HL-60 (cell line): ENCODE results near the gene TOMM34.

ENCODE experiments used
- CTCF ChIP-seq: IDR thresholded peaks from one replicate; pipeline ENCODE4 v1.5.1; 2011; ENCODE audit warnings: low read length, control low read depth, inconsistent platforms; ENCODE audit not compliant: insufficient read depth
- POLR2AphosphoS5 ChIP-seq: IDR thresholded peaks from 2 replicates; pipeline ENCODE4 v1.6.1; 2012; ENCODE audit warnings: low read depth
- TF ChIP-seq, protein P1 (sequence below): IDR thresholded peaks from 2 replicates; pipeline ENCODE4 v1.6.1; 2012; ENCODE audit warnings: low read depth; ENCODE audit not compliant: insufficient replicate concordance

GRCh38 chr20:44896583-44896982 lies 63.6 kb downstream of the TOMM34 start:
- no peak for TF ChIP-seq CTCF
- TF ChIP-seq POLR2AphosphoS5: no peak
- TF ChIP-seq, protein P1, sequence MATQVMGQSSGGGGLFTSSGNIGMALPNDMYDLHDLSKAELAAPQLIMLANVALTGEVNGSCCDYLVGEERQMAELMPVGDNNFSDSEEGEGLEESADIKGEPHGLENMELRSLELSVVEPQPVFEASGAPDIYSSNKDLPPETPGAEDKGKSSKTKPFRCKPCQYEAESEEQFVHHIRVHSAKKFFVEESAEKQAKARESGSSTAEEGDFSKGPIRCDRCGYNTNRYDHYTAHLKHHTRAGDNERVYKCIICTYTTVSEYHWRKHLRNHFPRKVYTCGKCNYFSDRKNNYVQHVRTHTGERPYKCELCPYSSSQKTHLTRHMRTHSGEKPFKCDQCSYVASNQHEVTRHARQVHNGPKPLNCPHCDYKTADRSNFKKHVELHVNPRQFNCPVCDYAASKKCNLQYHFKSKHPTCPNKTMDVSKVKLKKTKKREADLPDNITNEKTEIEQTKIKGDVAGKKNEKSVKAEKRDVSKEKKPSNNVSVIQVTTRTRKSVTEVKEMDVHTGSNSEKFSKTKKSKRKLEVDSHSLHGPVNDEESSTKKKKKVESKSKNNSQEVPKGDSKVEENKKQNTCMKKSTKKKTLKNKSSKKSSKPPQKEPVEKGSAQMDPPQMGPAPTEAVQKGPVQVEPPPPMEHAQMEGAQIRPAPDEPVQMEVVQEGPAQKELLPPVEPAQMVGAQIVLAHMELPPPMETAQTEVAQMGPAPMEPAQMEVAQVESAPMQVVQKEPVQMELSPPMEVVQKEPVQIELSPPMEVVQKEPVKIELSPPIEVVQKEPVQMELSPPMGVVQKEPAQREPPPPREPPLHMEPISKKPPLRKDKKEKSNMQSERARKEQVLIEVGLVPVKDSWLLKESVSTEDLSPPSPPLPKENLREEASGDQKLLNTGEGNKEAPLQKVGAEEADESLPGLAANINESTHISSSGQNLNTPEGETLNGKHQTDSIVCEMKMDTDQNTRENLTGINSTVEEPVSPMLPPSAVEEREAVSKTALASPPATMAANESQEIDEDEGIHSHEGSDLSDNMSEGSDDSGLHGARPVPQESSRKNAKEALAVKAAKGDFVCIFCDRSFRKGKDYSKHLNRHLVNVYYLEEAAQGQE: no peak
